IPS DF 19.7 (cell line): ENCODE data around the gene FAM110A.
"Not testable (repeated sequence)": the region's sequence is repeated elsewhere in the genome, so short reads cannot be mapped to it uniquely, and the experiment has no call there.

Source experiments
- DNase-seq: peaks from one replicate; pipeline ENCODE4 v3.0.0-alpha.2; 2013; ENCODE audit warnings: low read depth, low spot score

FAM110A gene

GRCh38 chr20:844473-845225 is 11.1 kb downstream of the FAM110A start:
- DNase-seq: peak; percentile 70

- DNase-seq: no peak
Measured at GRCh38 chr20:845226-845868, 11.8 kb downstream of the FAM110A start.

GRCh38 chr20:845941-846893 is 12.7 kb downstream of the FAM110A start:
- no peak for DNase-seq

GRCh38 chr20:846894-847278 is 13.4 kb downstream of the FAM110A start:
- no peak for DNase-seq

DNA sequence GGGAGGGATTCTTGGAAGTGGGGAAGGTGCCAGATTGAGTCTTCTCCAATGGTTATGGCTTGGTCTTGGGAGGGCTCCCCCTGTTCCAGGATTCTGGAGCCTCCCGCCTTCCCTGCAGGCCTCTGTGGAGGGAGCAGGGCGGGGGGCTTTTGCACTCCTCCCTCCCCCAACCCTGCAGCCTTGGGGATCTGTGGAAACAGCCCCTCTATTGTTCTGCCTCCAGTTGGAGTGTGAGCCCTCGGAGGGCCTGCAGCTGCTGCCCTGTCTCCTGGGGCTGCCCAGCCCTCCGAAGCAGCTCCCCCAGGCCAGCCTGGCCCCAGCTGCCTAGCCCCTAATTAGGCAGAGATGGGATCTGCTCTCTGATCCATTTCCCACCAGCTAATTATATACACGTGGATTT is 14.7 kb downstream of the FAM110A start:
- DNase-seq: no peak

DNA sequence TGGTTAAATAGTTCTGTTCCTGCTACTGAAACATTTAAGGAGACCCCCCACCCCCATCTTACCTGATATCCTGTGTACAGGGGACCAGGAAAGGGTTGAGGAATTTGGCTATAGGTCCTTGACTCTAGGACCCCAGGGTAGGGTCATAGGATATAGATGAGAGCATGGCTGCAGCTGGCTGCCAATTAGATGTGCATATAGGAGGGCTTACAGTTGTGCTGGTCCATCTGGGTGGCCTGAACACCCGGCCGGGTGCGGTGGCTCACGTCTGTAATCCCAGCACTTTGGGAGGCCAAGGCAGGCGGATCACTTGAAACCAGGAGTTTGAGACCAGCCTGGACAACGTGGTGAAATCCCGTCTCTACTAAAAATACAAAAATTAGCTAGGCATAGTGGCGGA is 15.2 kb downstream of the FAM110A start:
- DNase-seq: not testable (repeated sequence)

DNA sequence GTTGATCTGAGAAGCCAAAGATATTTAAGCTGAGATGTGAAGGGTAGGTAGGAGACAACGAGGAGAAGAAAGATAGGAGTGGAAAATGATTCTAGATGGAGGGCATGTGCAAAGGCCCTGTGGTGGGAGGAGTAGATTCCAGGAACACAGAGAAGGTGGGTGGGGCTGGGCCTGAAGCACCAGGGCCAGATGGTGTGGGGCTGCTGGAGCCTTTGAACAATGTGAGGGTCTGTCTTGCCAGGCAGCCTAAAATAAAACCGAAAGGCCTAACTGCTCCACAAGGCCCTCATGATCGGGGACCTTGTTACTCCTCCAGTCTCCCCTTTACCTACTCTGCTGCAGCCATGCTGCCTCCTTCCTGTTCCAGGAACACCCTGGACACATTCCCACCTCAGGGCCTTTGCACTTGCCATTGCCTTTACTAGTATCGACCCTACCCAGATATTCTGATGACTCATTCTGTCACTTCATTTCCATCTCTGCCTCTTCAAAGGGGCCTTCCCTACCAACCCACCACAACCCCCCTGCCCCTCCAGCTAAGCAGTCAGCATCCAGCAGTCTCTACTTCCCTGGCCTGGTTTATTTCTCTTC is 20.0 kb downstream of the FAM110A start:
- DNase-seq: no peak

- no peak for DNase-seq
Measured at GRCh38 chr20:854601-855000, 21.1 kb downstream of the FAM110A start.

DNA sequence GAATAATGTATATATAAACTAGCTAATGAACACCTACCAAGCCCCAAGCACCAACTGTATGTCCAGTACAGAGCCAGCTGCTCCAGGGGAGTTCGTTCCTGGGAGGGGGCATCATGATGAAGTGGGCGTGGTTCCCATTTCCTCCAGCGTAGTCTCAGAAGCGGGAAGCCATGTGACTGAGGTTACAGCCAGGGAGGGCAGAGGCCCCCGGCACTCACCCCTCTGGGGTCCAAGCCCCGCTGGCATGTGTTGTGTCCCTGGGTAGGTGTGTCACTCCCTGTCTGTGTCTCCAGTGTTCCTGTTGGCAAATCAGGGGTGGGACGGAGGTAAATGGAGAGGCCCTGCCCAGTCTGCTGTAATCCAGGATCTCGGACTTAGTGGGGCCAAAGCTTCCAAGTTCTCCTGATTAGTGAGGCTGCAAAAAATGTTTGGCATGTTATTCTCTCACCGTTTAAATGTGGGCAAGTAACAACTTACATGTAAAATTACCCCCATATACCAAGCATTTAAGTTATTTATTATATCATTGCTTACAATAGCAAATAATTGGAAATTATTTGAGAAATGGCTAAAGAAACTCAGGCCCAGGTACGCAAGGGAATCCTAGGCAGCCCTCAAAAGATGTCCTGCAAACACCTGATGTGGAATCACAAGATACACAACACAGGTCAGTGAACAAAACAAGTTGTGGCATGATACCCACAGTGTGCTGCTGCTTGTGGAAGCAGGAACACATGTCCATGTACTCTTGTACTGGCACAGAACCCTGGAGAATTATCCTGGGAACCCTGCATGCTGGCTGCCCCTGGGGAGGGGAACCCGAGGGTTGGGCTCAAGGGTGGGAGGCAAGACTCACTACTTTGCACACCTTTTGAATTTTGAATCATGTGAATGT is 22.2 kb downstream of the FAM110A start:
- DNase-seq: no peak

DNA sequence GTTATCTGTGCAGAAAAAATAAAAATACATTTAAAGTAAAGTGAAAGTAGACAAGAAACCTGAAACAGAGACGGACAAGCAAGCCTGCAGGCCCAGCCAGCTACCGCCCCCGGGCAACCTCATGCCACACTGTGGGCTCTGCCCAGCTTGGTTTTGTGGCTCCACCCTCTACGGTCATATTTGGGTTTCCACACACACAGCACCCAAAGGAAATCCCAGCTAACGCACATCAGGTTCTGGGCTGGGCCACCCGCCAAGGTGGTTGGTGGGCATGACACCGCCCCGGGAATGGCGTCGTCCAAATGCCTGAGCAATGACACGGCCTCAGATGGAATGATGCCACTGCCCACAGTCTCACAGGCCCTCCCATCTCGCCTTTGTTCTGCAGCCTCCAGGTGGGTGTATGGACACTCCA is 22.9 kb downstream of the FAM110A start:
- no peak for DNase-seq

DNA sequence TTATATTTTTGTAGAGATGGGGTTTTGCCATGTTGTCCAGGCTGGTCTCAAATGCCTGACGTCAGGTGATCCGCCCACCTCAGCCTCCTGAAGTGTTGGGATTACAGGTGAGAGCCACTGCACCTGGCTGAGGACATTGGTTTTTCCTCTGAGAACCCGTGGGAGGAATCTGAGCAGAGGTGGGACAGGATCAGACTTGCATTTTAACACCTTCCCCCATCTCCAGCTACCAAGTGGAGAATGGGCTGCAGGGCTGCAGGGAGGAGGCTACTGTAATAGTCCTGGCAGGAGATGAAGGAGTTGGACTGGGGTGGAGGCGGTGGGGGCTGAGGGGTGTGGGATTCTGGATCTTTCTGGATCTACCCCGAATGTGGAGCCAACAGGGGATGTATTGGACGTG is 24.5 kb downstream of the FAM110A start:
- DNase-seq: no peak

DNA sequence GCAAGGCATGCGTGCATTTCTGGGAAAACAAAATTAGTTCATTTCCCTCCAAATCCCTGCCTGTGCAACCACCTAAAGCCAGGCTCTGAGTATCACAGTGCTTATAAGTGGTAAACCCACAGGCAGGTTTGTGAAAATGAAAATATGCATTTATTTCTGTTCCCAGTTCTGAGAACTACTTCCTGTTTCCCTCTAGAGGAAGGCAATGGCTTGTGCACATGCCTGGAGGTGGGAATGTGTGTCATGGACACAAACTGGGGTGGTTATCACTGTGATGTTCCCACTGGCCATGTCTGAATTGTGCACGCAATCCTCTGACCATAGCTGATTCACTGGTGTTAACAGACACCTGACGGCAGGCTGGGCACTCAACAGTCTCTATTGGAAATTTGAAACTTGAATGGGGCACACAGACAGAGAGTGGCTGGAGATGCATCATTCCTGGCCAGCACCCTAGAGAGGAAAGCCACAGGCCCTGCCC is 26.3 kb downstream of the FAM110A start:
- DNase-seq: no peak

DNA sequence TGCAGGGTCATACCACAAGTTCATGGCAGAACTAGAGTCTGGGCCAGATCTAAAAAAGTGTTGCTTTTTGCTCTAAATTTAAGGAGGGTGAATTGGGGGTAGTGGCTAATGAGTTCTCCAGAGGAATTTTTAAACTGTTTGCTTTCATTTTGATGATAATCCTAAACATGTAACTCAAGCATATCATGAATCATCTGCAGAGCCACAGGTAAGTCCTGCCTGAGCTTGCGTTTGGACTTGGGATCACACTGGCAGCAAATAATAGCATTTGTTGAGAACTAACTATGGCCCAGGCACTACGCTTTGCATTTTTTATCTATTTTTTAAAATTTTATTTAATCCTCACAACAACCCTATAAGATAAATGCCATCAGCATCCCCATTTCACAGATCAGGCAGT is 27.4 kb downstream of the FAM110A start:
- DNase-seq: no peak

- no peak for DNase-seq
Measured at GRCh38 chr20:865440-865839, 31.9 kb downstream of the FAM110A start.

DNA sequence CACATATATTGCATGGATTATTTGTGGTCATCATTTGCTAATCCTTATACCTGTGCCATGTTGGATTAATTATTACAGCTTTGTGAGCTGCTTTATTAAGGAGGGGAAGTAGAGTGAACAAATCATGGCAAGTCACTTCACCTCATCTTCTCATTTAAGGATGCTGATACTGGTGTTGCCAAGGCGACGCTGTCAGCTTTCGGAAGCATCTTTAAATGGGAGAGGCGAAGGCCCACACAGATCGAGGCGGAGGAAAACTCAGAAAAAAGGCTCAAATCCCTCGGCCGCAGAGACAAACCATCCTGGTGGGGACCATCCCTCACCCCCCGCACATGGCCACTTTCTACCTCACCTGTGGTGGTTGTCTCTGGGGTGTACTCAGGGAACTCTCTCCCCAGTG is 34.8 kb downstream of the FAM110A start:
- no peak for DNase-seq

DNA sequence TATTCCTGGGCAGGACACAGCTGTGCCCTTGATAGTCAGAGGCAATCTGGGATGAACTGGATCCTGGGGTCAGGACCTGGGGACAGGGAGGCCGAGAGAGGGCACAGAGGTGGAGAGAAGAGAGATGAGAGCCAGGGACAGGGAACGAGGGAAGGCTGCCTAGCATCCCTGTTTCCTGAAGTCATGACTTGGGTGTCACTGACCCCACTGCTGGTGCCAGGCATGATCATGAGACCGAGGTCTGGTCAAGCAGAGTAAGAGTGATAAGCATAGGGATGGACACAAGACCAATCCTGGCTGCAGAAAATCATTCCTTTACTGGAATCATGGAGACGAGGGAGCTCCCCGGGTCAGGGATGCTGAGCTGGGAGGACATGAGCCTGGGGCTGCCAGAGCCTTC is 36.1 kb downstream of the FAM110A start:
- no peak for DNase-seq

DNA sequence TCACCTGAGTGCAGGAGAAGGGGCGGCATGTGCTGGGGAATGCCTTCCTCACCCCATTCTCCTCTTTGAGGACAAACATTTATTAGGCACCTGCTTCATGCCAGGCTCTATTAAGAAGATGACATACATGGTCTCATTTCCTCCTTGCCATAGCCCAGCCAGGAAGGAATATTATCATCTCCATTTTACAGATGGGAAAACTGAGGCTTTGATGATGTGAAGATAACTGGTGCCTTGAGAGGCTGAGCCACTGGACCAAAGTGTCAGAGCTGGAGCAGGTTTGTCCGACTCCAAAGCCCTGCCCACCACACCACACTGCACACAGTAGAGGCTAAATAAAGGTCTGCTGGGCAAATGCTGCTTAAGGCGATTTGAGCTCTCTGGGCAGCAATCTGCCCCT is 37.2 kb downstream of the FAM110A start:
- no peak for DNase-seq

DNA sequence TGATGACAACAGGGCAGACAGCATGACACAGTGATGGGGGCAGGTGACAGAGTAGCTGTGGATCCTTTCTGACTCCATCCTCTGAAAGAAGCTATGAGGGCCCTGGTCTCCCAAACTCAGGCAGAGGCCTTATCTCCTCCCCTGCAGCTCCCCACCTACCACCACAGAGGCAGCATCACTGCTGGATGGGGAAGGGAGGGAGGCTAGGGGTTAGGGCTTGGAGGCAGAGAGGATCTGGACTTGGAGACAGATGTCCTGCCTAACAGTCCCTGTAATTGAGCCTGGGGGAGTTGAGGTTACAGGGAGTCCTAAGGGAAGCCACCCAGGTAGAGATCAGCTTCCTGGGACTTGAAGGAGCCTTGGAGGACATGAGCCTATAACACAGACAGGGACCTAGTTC is 37.9 kb downstream of the FAM110A start:
- no peak for DNase-seq

DNA sequence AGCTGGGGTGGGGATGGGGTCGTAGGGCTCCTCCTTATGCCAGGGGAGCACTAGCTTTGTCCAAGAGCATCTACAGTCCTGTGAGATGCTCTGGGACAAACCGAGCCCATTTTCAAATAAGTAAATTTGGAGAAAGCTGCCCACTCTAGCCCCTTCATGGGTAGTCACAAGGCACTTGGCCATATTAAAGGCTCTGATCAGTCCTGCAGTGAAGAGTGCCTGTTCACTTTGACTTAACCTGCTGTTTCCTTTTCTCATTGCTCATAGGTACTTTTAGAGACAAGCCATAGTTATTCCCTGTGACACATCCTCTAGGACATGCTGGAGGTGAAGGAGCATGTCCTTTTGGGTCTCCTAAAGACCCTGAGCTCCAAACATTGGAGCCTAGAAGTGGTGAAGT is 38.4 kb downstream of the FAM110A start:
- DNase-seq: no peak

DNA sequence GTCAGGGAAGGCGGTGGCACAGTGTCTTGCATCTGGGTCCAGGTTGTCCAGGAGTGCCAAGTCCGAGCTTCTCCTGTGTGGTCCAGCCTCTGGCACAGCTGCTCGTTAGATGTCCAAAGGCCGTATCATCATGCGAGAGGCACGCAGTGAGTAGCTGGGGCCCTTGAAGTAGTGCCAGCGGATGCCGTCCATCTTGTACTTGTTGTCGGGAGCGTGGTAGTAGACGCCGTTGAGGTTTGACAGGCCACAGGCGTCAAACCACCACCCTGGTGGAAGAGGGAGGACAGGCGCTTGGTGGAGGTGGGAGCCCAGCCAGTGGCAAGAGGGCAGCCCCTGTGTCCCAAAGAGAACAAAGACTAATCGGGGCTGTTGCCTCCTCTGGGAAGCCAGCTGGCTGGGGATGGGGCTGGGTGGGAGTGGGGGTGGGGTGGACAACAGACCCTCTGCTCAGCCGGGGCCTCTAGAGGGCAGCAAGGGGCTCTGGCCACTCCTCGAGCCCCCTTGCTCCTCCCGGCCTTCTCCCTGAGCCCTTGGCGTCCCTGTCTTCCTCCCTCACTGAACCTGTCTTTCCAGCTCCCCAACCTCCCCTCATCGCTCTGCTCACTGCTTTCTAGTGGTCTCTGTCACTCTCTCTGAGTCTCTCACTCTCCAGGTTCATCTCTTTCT is 39.5 kb downstream of the FAM110A start:
- DNase-seq: peak; percentile 33
